Measurements from ENCODE around the gene P2RX3.

GRCh38 chr11:57387289-57388030, 49.3 kb downstream of the P2RX3 start:
- TF ChIP-seq, protein P1, sequence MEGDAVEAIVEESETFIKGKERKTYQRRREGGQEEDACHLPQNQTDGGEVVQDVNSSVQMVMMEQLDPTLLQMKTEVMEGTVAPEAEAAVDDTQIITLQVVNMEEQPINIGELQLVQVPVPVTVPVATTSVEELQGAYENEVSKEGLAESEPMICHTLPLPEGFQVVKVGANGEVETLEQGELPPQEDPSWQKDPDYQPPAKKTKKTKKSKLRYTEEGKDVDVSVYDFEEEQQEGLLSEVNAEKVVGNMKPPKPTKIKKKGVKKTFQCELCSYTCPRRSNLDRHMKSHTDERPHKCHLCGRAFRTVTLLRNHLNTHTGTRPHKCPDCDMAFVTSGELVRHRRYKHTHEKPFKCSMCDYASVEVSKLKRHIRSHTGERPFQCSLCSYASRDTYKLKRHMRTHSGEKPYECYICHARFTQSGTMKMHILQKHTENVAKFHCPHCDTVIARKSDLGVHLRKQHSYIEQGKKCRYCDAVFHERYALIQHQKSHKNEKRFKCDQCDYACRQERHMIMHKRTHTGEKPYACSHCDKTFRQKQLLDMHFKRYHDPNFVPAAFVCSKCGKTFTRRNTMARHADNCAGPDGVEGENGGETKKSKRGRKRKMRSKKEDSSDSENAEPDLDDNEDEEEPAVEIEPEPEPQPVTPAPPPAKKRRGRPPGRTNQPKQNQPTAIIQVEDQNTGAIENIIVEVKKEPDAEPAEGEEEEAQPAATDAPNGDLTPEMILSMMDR (IDR thresholded peaks at IDR 0.05), result no peak
- TF ChIP-seq POLR2A (IDR thresholded peaks at IDR 0.05), result no peak

Data from tibial nerve (tissue), 3 donors.